Retinal pigment epithelial cell (primary cell): ENCODE results near the gene ERC1.

Experiments
- DNase-seq: peaks from one replicate; pipeline ENCODE4 v3.0.0-alpha.2; 2010; ENCODE audit warnings: low read depth
- H3K4me3 ChIP-seq: 2 replicates; pipeline ENCODE4 v1.5.1; 2011; ENCODE audit warnings: mild to moderate bottlenecking, low read length, control low read depth, moderate library complexity
- CTCF ChIP-seq: conservative IDR thresholded peaks from 2 replicates; pipeline ENCODE4 v1.5.1; 2011; ENCODE audit warnings: low read depth, low read length, control low read depth, inconsistent platforms

ERC1 gene

DNA sequence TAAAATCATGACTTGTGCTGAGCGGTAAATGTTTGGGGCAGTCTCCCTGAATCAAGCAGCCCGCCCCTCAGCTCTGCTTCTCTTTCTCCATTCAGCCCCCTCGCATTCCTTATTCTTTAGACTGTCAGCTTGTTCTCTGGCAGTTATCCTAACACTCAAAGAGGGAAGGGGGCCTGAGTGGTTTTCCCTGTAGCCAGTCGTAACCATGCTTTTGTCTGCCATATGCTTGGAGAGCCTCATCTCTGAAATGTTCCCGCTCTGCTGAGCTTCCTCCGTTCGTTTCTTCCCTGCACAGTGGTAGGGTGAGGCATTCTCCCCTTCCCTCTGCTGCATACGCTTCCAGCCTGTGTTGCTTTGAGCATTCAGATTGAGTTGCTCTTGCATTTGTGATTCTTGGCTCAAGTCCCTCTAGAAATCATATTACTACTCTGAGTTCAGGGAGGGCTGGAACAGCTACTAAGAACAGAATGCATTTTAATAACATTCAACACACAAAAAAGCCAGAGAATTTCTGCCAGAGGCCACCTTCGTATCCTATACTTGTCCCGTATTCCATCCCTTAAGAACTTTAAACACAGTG lies 483.6 kb downstream of the ERC1 start:
- no peak for TF ChIP-seq CTCF
- no peak overlapping the region for H3K4me3 ChIP-seq
- DNase-seq, result peak; percentile 62

GRCh38 chr12:1479645-1480044 lies 488.6 kb downstream of the ERC1 start:
- TF ChIP-seq CTCF, result no peak
- DNase-seq, result no peak
- H3K4me3 ChIP-seq, result no peak overlapping the region

DNA sequence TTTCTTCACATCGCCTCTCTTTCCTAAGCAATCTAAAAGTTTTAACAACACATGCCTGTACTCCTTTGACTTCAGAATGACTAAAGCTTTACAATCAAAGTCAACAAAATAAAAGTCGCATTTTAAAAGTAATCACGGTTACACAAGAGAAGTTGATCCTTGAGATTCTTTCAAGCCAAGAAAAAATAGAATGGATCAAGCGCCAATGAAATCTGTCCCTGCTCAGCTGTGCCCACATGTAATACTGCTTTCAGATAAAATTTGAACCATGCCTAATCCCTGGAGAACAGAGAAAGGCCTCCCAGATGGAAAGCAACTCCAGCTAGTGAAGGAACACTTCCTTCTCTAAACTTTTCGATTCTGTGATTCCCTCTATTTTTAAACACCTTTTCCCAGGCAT lies 490.3 kb downstream of the ERC1 start:
- no peak for DNase-seq

DNA sequence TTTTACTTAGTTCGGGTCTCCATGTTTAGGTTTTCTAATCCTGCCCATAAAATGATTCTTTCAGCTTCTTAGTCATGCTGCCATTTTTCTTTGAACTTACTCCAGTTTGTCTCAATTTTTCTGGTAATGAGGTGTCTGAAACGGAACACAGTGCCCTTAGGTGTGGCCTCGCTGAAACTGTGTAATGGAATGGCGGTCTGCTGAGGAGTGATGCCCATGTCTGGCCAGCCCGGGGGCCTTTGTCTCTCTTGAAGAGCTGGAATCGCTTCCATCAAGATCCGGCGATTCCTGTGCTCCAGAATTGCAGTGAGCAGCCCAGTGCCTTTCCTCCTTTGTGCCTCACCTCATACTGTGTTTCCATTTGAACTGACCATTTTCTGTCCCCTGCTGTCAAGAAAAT lies 490.9 kb downstream of the ERC1 start:
- no peak for TF ChIP-seq CTCF
- DNase-seq, result no peak
- H3K4me3 ChIP-seq, result no peak overlapping the region

More for the DNA sequence above, 490.3 kb downstream of the ERC1 start:
- no peak for TF ChIP-seq CTCF
- H3K4me3 ChIP-seq, result no peak overlapping the region

GRCh38 chr12:1488908-1489381 lies 497.9 kb downstream of the ERC1 start:
- no peak overlapping the region for H3K4me3 ChIP-seq
- no peak for DNase-seq
- no peak for TF ChIP-seq CTCF

DNA sequence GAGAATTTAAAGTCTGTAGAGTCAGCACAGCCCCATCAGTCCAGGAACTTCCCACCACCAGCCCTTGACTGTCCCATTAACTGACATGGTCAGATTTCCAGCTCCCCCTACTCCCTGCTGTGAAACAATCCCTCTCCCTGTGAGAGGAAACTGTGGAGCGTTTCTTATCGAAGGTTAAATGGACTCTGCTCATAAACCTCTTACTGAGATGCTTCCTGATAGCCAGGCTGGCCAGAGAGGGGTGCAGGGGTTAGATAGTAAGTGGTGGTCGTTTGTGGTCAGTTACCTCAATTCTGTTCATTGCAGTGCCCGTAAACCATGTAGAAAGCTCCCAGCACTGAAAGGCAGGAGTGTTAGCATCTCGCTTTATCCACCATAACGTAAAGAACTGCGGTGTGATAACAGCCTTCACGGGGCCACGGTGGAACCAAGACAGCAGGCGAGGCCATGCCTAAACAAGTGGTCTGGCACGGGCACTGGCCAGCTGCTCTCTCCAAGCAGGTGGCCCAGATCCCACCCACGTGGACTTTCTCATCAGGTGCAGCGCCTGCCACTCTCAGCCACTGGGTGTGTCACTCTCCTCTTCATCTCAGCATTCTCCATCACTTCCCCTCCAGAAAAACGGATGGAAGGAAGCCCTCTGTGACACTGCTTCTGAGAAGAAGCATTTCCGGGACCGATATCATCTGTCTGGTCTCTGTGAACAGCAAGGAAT lies 501.1 kb downstream of the ERC1 start:
- H3K4me3 ChIP-seq, result no peak overlapping the region
- DNase-seq, result no peak
- no peak for TF ChIP-seq CTCF

- DNase-seq, result no peak
- TF ChIP-seq CTCF, result no peak
- no peak overlapping the region for H3K4me3 ChIP-seq
These were observed 502.9 kb downstream of the ERC1 start for GRCh38 chr12:1493781-1494565.
